K562 (cell line): Measurements from ENCODE around the gene KATNAL1.

Experiments used
- ATF7 ChIP-seq: fragments of 450-650 bp; IDR thresholded peaks from 2 replicates; pipeline ENCODE4 v1.7.1; 2014; ENCODE audit warnings: mild to moderate bottlenecking, moderate library complexity
- ELF4 ChIP-seq: fragments of 450-650 bp; formaldehyde crosslinking; IDR thresholded peaks from 2 replicates; pipeline ENCODE4 v1.4.0; 2022; ENCODE audit warnings: missing genetic modification characterization
- MCM5 ChIP-seq: fragments of 450-650 bp; IDR thresholded peaks from 2 replicates; pipeline ENCODE4 v1.6.1; 2016; ENCODE audit warnings: low read depth
- POLR2A ChIP-seq: fragments of 450-650 bp; conservative IDR thresholded peaks from 2 replicates; pipeline ENCODE4 v1.6.1; 2016
- TGIF2 ChIP-seq: sonication (generic); formaldehyde crosslinking; IDR thresholded peaks from 2 replicates; pipeline ENCODE4 v1.8.1; 2022; ENCODE audit warnings: mild to moderate bottlenecking, missing genetic modification reagents, moderate library complexity
- ZKSCAN1 ChIP-seq: fragments of 150-350 bp; IDR thresholded peaks from 2 replicates; pipeline ENCODE4 v1.6.1; 2016; ENCODE audit warnings: low read depth, low read length
- ZNF140 ChIP-seq: fragments of 250-450 bp; sonication (Bioruptor Pico); IDR thresholded peaks from 2 replicates; pipeline ENCODE4 v1.8.0; 2021; ENCODE audit warnings: moderate library complexity, mild to moderate bottlenecking, inconsistent platforms
- TF ChIP-seq, protein P1 (sequence below): sonication (generic); formaldehyde crosslinking; IDR thresholded peaks from 2 replicates; pipeline ENCODE4 v1.8.0; 2022; ENCODE audit warnings: mild to moderate bottlenecking, low read depth, missing genetic modification reagents
- TF ChIP-seq, protein P2 (sequence below): sonication (generic); formaldehyde crosslinking; IDR thresholded peaks from 2 replicates; pipeline ENCODE4 v1.8.0; 2022; ENCODE audit warnings: mild to moderate bottlenecking, missing genetic modification reagents
- TF ChIP-seq, protein P3 (sequence below), 3 experiments: IDR thresholded peaks in 2 of 3; conservative IDR thresholded peaks in 1 of 3; 2 replicates each; pipeline ENCODE4 v1.5.1; 2011 to 2012; ENCODE audit warnings: low read length in 3 of 3, mild to moderate bottlenecking in 3 of 3, control low read depth in 2 of 3, improper control_type of control experiment in 1 of 3, inconsistent platforms in 1 of 3, low read depth in 1 of 3, mixed read lengths in 1 of 3, moderate library complexity in 1 of 3; ENCODE audit not compliant: insufficient read depth in 2 of 3

DNA sequence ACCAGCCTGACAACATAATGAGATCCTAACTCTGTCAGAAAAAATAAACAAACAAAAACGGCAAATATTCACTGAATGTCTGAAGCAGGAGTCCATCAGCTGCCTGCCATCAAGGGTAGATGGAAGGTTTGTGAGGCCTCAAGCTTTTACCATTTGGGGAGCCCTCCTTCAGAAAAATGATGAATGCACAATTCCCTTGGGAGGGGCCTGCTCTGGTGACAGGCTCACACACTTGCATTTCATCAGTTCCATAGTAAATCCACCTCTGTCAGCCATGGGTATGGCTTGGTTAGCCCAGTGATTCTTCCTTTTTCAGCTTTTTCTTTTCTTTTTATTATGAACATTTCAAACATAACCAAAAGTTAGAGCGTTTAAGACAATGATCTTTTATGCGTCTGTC is 26.3 kb upstream of the KATNAL1 start:
- TF ChIP-seq ZNF140 (CRISPR knock-in tag) = no peak
- no peak for TF ChIP-seq ATF7
- TF ChIP-seq ELF4 (CRISPR knock-in tag) = no peak
- TF ChIP-seq, protein P1, sequence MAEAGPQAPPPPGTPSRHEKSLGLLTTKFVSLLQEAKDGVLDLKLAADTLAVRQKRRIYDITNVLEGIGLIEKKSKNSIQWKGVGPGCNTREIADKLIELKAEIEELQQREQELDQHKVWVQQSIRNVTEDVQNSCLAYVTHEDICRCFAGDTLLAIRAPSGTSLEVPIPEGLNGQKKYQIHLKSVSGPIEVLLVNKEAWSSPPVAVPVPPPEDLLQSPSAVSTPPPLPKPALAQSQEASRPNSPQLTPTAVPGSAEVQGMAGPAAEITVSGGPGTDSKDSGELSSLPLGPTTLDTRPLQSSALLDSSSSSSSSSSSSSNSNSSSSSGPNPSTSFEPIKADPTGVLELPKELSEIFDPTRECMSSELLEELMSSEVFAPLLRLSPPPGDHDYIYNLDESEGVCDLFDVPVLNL = no peak
- TF ChIP-seq POLR2A = no peak
- TF ChIP-seq TGIF2 (CRISPR knock-in tag) = no peak
- TF ChIP-seq, protein P2, sequence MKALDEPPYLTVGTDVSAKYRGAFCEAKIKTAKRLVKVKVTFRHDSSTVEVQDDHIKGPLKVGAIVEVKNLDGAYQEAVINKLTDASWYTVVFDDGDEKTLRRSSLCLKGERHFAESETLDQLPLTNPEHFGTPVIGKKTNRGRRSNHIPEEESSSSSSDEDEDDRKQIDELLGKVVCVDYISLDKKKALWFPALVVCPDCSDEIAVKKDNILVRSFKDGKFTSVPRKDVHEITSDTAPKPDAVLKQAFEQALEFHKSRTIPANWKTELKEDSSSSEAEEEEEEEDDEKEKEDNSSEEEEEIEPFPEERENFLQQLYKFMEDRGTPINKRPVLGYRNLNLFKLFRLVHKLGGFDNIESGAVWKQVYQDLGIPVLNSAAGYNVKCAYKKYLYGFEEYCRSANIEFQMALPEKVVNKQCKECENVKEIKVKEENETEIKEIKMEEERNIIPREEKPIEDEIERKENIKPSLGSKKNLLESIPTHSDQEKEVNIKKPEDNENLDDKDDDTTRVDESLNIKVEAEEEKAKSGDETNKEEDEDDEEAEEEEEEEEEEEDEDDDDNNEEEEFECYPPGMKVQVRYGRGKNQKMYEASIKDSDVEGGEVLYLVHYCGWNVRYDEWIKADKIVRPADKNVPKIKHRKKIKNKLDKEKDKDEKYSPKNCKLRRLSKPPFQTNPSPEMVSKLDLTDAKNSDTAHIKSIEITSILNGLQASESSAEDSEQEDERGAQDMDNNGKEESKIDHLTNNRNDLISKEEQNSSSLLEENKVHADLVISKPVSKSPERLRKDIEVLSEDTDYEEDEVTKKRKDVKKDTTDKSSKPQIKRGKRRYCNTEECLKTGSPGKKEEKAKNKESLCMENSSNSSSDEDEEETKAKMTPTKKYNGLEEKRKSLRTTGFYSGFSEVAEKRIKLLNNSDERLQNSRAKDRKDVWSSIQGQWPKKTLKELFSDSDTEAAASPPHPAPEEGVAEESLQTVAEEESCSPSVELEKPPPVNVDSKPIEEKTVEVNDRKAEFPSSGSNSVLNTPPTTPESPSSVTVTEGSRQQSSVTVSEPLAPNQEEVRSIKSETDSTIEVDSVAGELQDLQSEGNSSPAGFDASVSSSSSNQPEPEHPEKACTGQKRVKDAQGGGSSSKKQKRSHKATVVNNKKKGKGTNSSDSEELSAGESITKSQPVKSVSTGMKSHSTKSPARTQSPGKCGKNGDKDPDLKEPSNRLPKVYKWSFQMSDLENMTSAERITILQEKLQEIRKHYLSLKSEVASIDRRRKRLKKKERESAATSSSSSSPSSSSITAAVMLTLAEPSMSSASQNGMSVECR (CRISPR knock-in tag) = no peak
- no peak for TF ChIP-seq ZKSCAN1
- no peak for TF ChIP-seq MCM5
- TF ChIP-seq, protein P3, sequence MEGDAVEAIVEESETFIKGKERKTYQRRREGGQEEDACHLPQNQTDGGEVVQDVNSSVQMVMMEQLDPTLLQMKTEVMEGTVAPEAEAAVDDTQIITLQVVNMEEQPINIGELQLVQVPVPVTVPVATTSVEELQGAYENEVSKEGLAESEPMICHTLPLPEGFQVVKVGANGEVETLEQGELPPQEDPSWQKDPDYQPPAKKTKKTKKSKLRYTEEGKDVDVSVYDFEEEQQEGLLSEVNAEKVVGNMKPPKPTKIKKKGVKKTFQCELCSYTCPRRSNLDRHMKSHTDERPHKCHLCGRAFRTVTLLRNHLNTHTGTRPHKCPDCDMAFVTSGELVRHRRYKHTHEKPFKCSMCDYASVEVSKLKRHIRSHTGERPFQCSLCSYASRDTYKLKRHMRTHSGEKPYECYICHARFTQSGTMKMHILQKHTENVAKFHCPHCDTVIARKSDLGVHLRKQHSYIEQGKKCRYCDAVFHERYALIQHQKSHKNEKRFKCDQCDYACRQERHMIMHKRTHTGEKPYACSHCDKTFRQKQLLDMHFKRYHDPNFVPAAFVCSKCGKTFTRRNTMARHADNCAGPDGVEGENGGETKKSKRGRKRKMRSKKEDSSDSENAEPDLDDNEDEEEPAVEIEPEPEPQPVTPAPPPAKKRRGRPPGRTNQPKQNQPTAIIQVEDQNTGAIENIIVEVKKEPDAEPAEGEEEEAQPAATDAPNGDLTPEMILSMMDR (IDR thresholded peaks at IDR 0.05 in 2 of 3, conservative IDR thresholded peaks at IDR 0.05 in 1 of 3; ENCODE audit: insufficient read depth in 2 of 3, low read depth in 1 of 3, low read length in 3 of 3) = no peak
